ENCODE measurements around the gene LAMA2.

DNA sequence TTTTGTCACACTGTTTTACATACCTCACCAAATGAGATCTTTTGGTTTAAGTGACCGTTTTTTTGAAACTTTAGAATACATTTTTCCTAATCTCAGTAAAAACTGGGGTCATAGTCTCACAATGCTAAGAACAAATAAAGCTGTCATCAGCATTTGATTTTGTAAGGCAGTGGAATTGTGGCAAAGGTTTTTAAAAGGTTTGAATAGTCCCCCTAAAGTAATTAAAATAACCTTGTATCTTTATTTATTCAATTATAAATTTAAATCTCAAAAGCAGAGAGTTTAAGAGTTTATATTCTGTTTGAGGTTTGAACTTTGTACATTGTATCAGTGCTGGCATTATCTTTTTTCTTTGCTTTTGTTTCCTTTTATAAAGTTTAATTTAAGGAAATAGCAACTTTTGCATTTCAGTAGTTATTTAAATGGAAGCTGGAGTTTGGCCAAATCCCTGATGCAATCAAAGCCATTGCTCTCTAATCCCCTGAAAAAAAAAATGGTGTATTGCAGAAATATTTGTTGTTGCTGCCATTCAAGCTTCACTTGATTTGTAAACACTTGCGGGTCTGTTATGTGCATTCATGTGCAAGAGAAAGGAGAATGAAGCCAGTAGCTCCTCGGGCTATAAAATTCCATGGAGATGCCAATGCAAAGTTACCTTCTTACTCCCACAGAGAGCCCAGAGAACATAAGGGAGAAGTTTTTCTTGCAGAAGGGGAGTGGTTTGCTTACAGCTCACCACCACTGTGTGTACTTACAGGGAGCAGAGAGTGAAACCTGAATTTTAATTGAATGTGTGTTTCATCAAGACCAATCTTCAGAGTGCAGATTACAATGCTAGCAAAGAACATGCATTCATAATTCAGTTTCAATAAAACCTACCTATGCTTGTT is 435.2 kb downstream of the LAMA2 start:
- TF ChIP-seq POLR2A (IDR thresholded peaks at IDR 0.05) = no peak
- TF ChIP-seq, protein P1, sequence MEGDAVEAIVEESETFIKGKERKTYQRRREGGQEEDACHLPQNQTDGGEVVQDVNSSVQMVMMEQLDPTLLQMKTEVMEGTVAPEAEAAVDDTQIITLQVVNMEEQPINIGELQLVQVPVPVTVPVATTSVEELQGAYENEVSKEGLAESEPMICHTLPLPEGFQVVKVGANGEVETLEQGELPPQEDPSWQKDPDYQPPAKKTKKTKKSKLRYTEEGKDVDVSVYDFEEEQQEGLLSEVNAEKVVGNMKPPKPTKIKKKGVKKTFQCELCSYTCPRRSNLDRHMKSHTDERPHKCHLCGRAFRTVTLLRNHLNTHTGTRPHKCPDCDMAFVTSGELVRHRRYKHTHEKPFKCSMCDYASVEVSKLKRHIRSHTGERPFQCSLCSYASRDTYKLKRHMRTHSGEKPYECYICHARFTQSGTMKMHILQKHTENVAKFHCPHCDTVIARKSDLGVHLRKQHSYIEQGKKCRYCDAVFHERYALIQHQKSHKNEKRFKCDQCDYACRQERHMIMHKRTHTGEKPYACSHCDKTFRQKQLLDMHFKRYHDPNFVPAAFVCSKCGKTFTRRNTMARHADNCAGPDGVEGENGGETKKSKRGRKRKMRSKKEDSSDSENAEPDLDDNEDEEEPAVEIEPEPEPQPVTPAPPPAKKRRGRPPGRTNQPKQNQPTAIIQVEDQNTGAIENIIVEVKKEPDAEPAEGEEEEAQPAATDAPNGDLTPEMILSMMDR (IDR thresholded peaks at IDR 0.05) = no peak
